Panc1 (cell line): Measurements from ENCODE around the gene ZFYVE28.

Experiments used
- POLR2AphosphoS5 ChIP-seq: IDR thresholded peaks from 2 replicates; pipeline ENCODE4 v1.6.1; 2012; ENCODE audit warnings: mild to moderate bottlenecking, low read depth, low read length, moderate library complexity
- TCF7L2 ChIP-seq: IDR thresholded peaks from 2 replicates; pipeline ENCODE4 v1.6.1; 2011; ENCODE audit warnings: mild to moderate bottlenecking, low read depth, low read length, inconsistent platforms
- TF ChIP-seq, protein P1 (sequence below): fragments of 450-650 bp; IDR thresholded peaks from 2 replicates; pipeline ENCODE4 v1.5.1; 2017; ENCODE audit warnings: mild to moderate bottlenecking
- TF ChIP-seq, protein P2 (sequence below), 2 experiments: IDR thresholded peaks; 2 replicates each; pipeline ENCODE4 v1.6.1; 2011 to 2012; ENCODE audit warnings: low read depth in 2 of 2, control low read depth in 1 of 2, low read length in 1 of 2, mild to moderate bottlenecking in 1 of 2, moderate library complexity in 1 of 2; ENCODE audit not compliant: insufficient read depth in 1 of 2

DNA sequence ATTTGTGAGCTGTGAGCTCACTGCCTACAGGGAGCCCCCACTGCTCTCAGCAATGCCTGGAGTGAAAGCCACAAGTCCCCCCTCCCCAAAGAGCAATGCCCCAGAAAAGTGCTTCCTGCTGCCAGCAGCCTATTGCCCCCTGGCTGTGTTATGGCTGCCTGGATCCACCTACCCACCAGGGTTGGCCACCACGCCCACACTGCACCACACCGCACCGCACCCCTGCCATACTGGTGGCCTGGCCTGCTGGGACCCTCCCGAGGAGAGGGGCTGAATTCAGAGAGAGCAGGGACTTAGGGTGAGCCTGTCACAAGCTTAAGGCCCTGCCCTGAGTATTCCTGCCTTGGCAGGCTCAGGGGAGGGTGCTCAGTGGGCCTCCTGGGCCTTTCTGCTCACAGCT lies 4.6 kb upstream of the ZFYVE28 start:
- TF ChIP-seq POLR2AphosphoS5 (no peak), TCF7L2 (no peak)
- TF ChIP-seq, protein P1, sequence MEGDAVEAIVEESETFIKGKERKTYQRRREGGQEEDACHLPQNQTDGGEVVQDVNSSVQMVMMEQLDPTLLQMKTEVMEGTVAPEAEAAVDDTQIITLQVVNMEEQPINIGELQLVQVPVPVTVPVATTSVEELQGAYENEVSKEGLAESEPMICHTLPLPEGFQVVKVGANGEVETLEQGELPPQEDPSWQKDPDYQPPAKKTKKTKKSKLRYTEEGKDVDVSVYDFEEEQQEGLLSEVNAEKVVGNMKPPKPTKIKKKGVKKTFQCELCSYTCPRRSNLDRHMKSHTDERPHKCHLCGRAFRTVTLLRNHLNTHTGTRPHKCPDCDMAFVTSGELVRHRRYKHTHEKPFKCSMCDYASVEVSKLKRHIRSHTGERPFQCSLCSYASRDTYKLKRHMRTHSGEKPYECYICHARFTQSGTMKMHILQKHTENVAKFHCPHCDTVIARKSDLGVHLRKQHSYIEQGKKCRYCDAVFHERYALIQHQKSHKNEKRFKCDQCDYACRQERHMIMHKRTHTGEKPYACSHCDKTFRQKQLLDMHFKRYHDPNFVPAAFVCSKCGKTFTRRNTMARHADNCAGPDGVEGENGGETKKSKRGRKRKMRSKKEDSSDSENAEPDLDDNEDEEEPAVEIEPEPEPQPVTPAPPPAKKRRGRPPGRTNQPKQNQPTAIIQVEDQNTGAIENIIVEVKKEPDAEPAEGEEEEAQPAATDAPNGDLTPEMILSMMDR: no peak
- TF ChIP-seq, protein P2, sequence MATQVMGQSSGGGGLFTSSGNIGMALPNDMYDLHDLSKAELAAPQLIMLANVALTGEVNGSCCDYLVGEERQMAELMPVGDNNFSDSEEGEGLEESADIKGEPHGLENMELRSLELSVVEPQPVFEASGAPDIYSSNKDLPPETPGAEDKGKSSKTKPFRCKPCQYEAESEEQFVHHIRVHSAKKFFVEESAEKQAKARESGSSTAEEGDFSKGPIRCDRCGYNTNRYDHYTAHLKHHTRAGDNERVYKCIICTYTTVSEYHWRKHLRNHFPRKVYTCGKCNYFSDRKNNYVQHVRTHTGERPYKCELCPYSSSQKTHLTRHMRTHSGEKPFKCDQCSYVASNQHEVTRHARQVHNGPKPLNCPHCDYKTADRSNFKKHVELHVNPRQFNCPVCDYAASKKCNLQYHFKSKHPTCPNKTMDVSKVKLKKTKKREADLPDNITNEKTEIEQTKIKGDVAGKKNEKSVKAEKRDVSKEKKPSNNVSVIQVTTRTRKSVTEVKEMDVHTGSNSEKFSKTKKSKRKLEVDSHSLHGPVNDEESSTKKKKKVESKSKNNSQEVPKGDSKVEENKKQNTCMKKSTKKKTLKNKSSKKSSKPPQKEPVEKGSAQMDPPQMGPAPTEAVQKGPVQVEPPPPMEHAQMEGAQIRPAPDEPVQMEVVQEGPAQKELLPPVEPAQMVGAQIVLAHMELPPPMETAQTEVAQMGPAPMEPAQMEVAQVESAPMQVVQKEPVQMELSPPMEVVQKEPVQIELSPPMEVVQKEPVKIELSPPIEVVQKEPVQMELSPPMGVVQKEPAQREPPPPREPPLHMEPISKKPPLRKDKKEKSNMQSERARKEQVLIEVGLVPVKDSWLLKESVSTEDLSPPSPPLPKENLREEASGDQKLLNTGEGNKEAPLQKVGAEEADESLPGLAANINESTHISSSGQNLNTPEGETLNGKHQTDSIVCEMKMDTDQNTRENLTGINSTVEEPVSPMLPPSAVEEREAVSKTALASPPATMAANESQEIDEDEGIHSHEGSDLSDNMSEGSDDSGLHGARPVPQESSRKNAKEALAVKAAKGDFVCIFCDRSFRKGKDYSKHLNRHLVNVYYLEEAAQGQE (IDR thresholded peaks at IDR 0.05; ENCODE audit: insufficient read depth in 1 of 2, low read depth in 2 of 2, low read length in 1 of 2): no peak
